ENCODE results near the gene CD47. TPM values are rescaled to one million over a fixed set of nuclear protein-coding genes. Genes with fewer than 3 reads are reported as not detected.

Gene CD47
- total and polyA plus RNA-seq, 7 experiments from 2014 or later: 130 to 232 (median 171) TPM

DNA sequence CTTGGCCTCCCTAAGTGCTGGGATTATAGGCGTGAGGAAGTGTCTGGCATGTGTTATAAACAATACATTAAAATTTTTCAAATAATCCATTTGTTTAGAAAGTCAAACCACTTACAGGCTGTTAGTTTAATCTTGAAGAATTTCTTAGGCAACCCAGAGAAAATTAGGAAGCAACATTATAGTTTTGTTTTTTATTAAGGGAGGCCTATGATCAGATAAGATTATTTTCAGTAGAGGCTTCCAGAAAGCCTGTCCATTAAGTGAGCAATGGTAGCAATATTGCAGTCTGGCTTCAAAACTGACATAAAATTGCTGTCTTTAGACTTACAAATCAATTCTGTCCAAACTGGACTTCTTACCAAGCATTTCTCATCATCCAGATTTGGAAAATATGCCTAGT is 49.6 kb downstream of the CD47 start:
- peak overlapping the region in 3 of 9 donors; percentile 63 to 69 (median 65) for H3K27ac Mint-ChIP-seq
- Histone ChIP-seq H3K36me3 (ENCODE audit: control insufficient read depth in 2 of 3, insufficient read depth in 3 of 3, low read length in 3 of 3) (peaks cover 5 to 38% (median 6%) of the 10 kb centered on the region in 3 experiments), H3K27me3 (ENCODE audit: control insufficient read depth in 2 of 2, insufficient read depth in 2 of 2, low read length in 2 of 2) (no peaks in the 10 kb centered on the region), H3K4me3 (ENCODE audit: low read length) (no peak overlapping the region), H3K4me1 (ENCODE audit: control insufficient read depth in 2 of 2, insufficient read depth in 2 of 2, low read length in 2 of 2) (peaks cover 0 to 4% of the 10 kb centered on the region in 2 donors), H3K27ac (ENCODE audit: low read depth, low read length) (no peak overlapping the region), H3K9me3 (ENCODE audit: control insufficient read depth in 2 of 3, low read length in 3 of 3) (no peaks in the 10 kb centered on the region)
- no peaks in the 10 kb centered on the region for H3K27me3 Mint-ChIP-seq
- H3K36me3 Mint-ChIP-seq: peaks cover 4 to 34% (median 20%) of the 10 kb centered on the region in 5 donors
- intact Hi-C loops (cut with micrococcal nuclease): loop anchor here in 1 of 2 donors (2.0 to 5.0 kb wide), 2 partner anchors 48 to 64 kb away; no protein-coding TSS in a partner anchor
- no peak overlapping the region for H3K4me3 Mint-ChIP-seq
- ChIA-PET CTCF (no interaction called here), POLR2A (interaction anchor here (0.6 to 1.0 kb wide), 2 partner anchors 24 to 433 kb away, joined by 3 to 6 read pairs; no protein-coding TSS in a partner anchor)
- DNase-seq (no peak), ATAC-seq (no peak)
- H3K4me1 Mint-ChIP-seq: peaks cover 3 to 34% (median 18%) of the 10 kb centered on the region in 7 donors
- H3K9me3 Mint-ChIP-seq: no peaks in the 10 kb centered on the region

DNA sequence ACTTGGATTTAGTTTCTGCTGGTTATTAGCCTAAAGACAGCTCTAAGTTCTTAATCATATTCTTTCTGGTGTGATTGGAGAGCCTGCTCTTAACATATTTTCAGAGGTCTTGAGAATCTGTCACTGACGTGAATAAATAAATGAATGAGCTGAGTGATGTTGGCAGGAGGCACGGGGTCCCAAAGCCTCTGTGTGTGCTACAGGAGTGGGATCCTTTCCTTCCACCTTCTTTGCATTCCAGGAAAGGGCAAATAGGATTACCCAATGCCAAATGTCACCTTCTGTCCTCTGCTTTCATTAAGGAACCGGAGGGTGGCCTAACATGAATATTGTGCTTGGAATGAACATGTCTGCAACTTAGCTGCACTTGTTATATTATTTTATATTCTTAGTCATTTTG is 53.1 kb downstream of the CD47 start:
- H3K36me3 Mint-ChIP-seq: peaks cover 6 to 53% (median 25%) of the 10 kb centered on the region in 5 donors
- H3K27me3 Mint-ChIP-seq: no peaks in the 10 kb centered on the region
- H3K4me3 Mint-ChIP-seq: no peak overlapping the region
- Histone ChIP-seq H3K4me1 (ENCODE audit: control insufficient read depth in 2 of 2, insufficient read depth in 2 of 2, low read length in 2 of 2) (no peaks in the 10 kb centered on the region), H3K27me3 (ENCODE audit: control insufficient read depth in 2 of 2, insufficient read depth in 2 of 2, low read length in 2 of 2) (no peaks in the 10 kb centered on the region), H3K27ac (ENCODE audit: low read depth, low read length) (no peak overlapping the region), H3K36me3 (ENCODE audit: control insufficient read depth in 2 of 3, insufficient read depth in 3 of 3, low read length in 3 of 3) (peaks cover 0 to 40% (median 6%) of the 10 kb centered on the region in 3 experiments), H3K4me3 (ENCODE audit: low read length) (no peak overlapping the region), H3K9me3 (ENCODE audit: control insufficient read depth in 2 of 3, low read length in 3 of 3) (no peaks in the 10 kb centered on the region)
- DNase-seq: no peak
- intact Hi-C loops (cut with micrococcal nuclease): loop anchor here in 1 of 2 donors (2.0 to 5.0 kb wide), 2 partner anchors 29 to 110 kb away; no protein-coding TSS in a partner anchor
- H3K9me3 Mint-ChIP-seq: no peaks in the 10 kb centered on the region
- ChIA-PET POLR2A (interaction anchor here (0.5 to 1.2 kb wide), 2 partner anchors 31 to 33 kb away, joined by 3 read pairs; no protein-coding TSS in a partner anchor), CTCF (no interaction called here)
- ATAC-seq: no peak
- peak overlapping the region in 5 of 9 donors; percentile 5 to 85 (median 22) for H3K27ac Mint-ChIP-seq
- peaks cover 10 to 34% (median 23%) of the 10 kb centered on the region in 7 donors for H3K4me1 Mint-ChIP-seq

DNA sequence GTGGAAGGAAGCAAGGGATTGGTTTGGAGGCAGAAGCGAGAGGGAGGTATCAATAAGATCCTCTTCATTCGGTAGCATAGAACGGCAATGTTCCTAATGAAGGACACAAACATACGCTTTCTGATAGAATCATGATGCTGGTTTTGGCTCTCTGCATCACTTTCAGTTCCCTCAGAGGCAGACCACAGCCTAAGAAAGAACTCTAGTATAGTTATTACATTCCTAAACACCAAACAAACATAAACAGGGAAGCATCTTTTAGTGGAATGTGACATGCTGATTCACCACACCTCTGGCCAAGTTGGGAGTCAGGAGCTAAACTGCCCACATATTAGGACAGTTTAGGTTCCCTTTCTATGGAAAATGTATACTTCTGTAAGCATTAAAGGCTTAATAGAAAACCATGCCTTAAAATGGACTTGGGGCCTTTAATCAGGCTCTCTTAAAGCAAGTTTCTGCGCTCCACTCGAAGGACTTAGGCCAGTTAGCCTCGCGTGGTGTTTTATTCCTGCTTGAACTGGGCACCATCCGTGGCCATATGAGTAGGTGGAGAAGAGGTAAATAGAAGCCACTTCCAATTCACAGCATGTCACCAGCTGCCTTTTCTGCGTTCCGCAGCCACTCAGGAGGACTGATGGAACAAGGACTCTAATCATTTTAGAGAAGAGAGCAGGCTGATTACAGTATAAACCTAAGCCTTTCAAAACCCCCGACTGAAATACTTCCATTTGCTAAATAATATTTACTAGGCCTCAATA is 53.7 kb downstream of the CD47 start:
- no peaks in the 10 kb centered on the region for H3K27me3 ChIP-seq (ENCODE audit: control insufficient read depth in 2 of 2, insufficient read depth in 2 of 2, low read length in 2 of 2)
- intact Hi-C loops (cut with micrococcal nuclease): loop anchor here in 1 of 2 donors (2.0 to 5.0 kb wide), 2 partner anchors 30 to 110 kb away; no protein-coding TSS in a partner anchor
- DNase-seq (no peak), ATAC-seq (peak; percentile 46)
- ChIA-PET POLR2A (interaction anchor here (1.2 kb wide), 1 partner anchor 33 kb away, joined by 3 read pairs; no protein-coding TSS in a partner anchor), CTCF (no interaction called here)
- H3K9me3 ChIP-seq (ENCODE audit: control insufficient read depth in 2 of 3, low read length in 3 of 3): no peaks in the 10 kb centered on the region
- H3K36me3 ChIP-seq (ENCODE audit: control insufficient read depth in 2 of 3, insufficient read depth in 3 of 3, low read length in 3 of 3): peaks cover 0 to 35% (median 0%) of the 10 kb centered on the region in 3 experiments
- no peaks in the 10 kb centered on the region for H3K27me3 Mint-ChIP-seq
- H3K27ac ChIP-seq (ENCODE audit: low read depth, low read length): no peak overlapping the region
- H3K36me3 Mint-ChIP-seq: peaks cover 6 to 51% (median 28%) of the 10 kb centered on the region in 5 donors
- no peak overlapping the region for H3K4me3 ChIP-seq (ENCODE audit: low read length)
- H3K4me3 Mint-ChIP-seq: no peak overlapping the region
- H3K4me1 ChIP-seq (ENCODE audit: control insufficient read depth in 2 of 2, insufficient read depth in 2 of 2, low read length in 2 of 2): no peaks in the 10 kb centered on the region
- peaks cover 10 to 34% (median 23%) of the 10 kb centered on the region in 7 donors for H3K4me1 Mint-ChIP-seq
- H3K27ac Mint-ChIP-seq: peak overlapping the region in 5 of 9 donors; percentile 5 to 85 (median 22)
- no peaks in the 10 kb centered on the region for H3K9me3 Mint-ChIP-seq

GRCh38 chr3:108036401-108036800 is 54.4 kb downstream of the CD47 start:
- no peak overlapping the region for H3K4me3 Mint-ChIP-seq
- H3K27me3 Mint-ChIP-seq: no peaks in the 10 kb centered on the region
- ChIA-PET POLR2A (interaction anchor here (0.6 kb wide), 1 partner anchor 90 kb away, joined by 3 read pairs; no protein-coding TSS in a partner anchor), CTCF (no interaction called here)
- peaks cover 10 to 34% (median 23%) of the 10 kb centered on the region in 7 donors for H3K4me1 Mint-ChIP-seq
- H3K27ac Mint-ChIP-seq: peak overlapping the region in 7 of 9 donors; percentile 14 to 84 (median 78)
- DNase-seq: no peak
- no peaks in the 10 kb centered on the region for H3K9me3 Mint-ChIP-seq
- Histone ChIP-seq H3K4me1 (ENCODE audit: control insufficient read depth in 2 of 2, insufficient read depth in 2 of 2, low read length in 2 of 2) (no peaks in the 10 kb centered on the region), H3K9me3 (ENCODE audit: control insufficient read depth in 2 of 3, low read length in 3 of 3) (no peaks in the 10 kb centered on the region), H3K36me3 (ENCODE audit: control insufficient read depth in 2 of 3, insufficient read depth in 3 of 3, low read length in 3 of 3) (peaks cover 0 to 28% (median 0%) of the 10 kb centered on the region in 3 experiments), H3K27me3 (ENCODE audit: control insufficient read depth in 2 of 2, insufficient read depth in 2 of 2, low read length in 2 of 2) (no peaks in the 10 kb centered on the region), H3K27ac (ENCODE audit: low read depth, low read length) (no peak overlapping the region), H3K4me3 (ENCODE audit: low read length) (no peak overlapping the region)
- peaks cover 6 to 54% (median 31%) of the 10 kb centered on the region in 5 donors for H3K36me3 Mint-ChIP-seq
- intact Hi-C loops (cut with micrococcal nuclease): loop anchor here in 1 of 2 donors (2.0 to 5.0 kb wide), 2 partner anchors 30 to 109 kb away; no protein-coding TSS in a partner anchor
- ATAC-seq: no peak

DNA sequence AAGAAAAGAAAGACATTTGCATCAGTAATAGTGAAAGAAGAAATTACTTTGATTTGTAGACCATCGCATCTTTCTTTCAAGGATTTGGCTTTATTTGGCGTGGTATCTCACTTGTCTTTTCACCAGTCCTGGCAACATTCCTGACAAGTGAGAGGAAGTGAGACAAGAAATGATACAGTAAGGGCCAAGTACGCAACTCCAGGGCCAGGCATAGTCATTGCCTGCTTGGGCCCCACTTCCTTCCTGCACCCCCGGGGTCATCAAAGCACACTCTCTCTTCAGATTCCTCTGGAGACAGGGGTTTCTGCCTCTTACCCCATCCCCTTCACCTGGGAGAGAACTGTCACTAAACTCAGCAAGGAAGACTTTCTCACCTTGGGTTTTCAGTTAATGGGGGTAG is 55.1 kb downstream of the CD47 start:
- H3K36me3 Mint-ChIP-seq: peaks cover 6 to 61% (median 33%) of the 10 kb centered on the region in 5 donors

GRCh38 chr3:108031895-108032294 is 58.9 kb downstream of the CD47 start:
- Histone ChIP-seq H3K27me3 (ENCODE audit: control insufficient read depth in 2 of 2, insufficient read depth in 2 of 2, low read length in 2 of 2) (no peaks in the 10 kb centered on the region), H3K4me3 (ENCODE audit: low read length) (no peak overlapping the region), H3K4me1 (ENCODE audit: control insufficient read depth in 2 of 2, insufficient read depth in 2 of 2, low read length in 2 of 2) (no peaks in the 10 kb centered on the region), H3K36me3 (ENCODE audit: control insufficient read depth in 2 of 3, insufficient read depth in 3 of 3, low read length in 3 of 3) (peaks cover 0 to 15% (median 0%) of the 10 kb centered on the region in 3 experiments), H3K27ac (ENCODE audit: low read depth, low read length) (no peak overlapping the region), H3K9me3 (ENCODE audit: control insufficient read depth in 2 of 3, low read length in 3 of 3) (peaks cover 0 to 4% (median 0%) of the 10 kb centered on the region in 3 experiments)
- Mint-ChIP-seq H3K27ac (peak overlapping the region in 5 of 9 donors; percentile 9 to 48 (median 33)), H3K9me3 (peaks cover 0 to 18% (median under 1%) of the 10 kb centered on the region in 11 donors), H3K36me3 (peaks cover 6 to 85% (median 53%) of the 10 kb centered on the region in 5 donors), H3K4me3 (no peak overlapping the region), H3K27me3 (no peaks in the 10 kb centered on the region), H3K4me1 (peaks cover 0 to 28% (median 19%) of the 10 kb centered on the region in 7 donors)
- POLR2A ChIA-PET: no interaction called here
- ATAC-seq (no peak), DNase-seq (no peak)
- CTCF ChIA-PET: interaction anchor here (2.2 kb wide), 1 partner anchor 12 kb away, joined by 5 read pairs; no protein-coding TSS in a partner anchor
- intact Hi-C loops (cut with micrococcal nuclease): no loop called here

More for the DNA sequence above, 55.1 kb downstream of the CD47 start:
- peaks cover 0 to 26% (median 0%) of the 10 kb centered on the region in 3 experiments for H3K36me3 ChIP-seq (ENCODE audit: control insufficient read depth in 2 of 3, insufficient read depth in 3 of 3, low read length in 3 of 3)
- H3K9me3 ChIP-seq (ENCODE audit: control insufficient read depth in 2 of 3, low read length in 3 of 3): no peaks in the 10 kb centered on the region
- intact Hi-C loops (cut with micrococcal nuclease): loop anchor here in 1 of 2 donors (2.0 to 5.0 kb wide), 2 partner anchors 31 to 108 kb away; no protein-coding TSS in a partner anchor
- no peak overlapping the region for H3K4me3 ChIP-seq (ENCODE audit: low read length)
- ChIA-PET CTCF (no interaction called here), POLR2A (no interaction called here)
- no peaks in the 10 kb centered on the region for H3K9me3 Mint-ChIP-seq
- no peak overlapping the region for H3K27ac ChIP-seq (ENCODE audit: low read depth, low read length)
- H3K27ac Mint-ChIP-seq: peak overlapping the region in 8 of 9 donors; percentile 14 to 84 (median 76)
- H3K4me1 ChIP-seq (ENCODE audit: control insufficient read depth in 2 of 2, insufficient read depth in 2 of 2, low read length in 2 of 2): no peaks in the 10 kb centered on the region
- ATAC-seq (peak; percentile 41), DNase-seq (no peak)
- peaks cover 10 to 34% (median 23%) of the 10 kb centered on the region in 7 donors for H3K4me1 Mint-ChIP-seq
- no peaks in the 10 kb centered on the region for H3K27me3 Mint-ChIP-seq
- no peaks in the 10 kb centered on the region for H3K27me3 ChIP-seq (ENCODE audit: control insufficient read depth in 2 of 2, insufficient read depth in 2 of 2, low read length in 2 of 2)
- H3K4me3 Mint-ChIP-seq: no peak overlapping the region
